Embryonic facial prominence (tissue), 1 donor: ENCODE measurements around the gene SFSWAP.
"Not testable (repeated sequence)": the region's sequence is repeated elsewhere in the genome, so short reads cannot be mapped to it uniquely, and the experiment has no call there.

Experiments
- DNase-seq: peaks from one replicate; pipeline ENCODE4 v3.0.0-alpha.2; 2016; ENCODE audit errors: extremely low spot score

SFSWAP gene

GRCh38 chr12:131758016-131758739, 47.3 kb downstream of the SFSWAP start:
- no peak for DNase-seq

- DNase-seq, result no peak
Observed at GRCh38 chr12:131759176-131759575, 48.3 kb downstream of the SFSWAP start.

DNA sequence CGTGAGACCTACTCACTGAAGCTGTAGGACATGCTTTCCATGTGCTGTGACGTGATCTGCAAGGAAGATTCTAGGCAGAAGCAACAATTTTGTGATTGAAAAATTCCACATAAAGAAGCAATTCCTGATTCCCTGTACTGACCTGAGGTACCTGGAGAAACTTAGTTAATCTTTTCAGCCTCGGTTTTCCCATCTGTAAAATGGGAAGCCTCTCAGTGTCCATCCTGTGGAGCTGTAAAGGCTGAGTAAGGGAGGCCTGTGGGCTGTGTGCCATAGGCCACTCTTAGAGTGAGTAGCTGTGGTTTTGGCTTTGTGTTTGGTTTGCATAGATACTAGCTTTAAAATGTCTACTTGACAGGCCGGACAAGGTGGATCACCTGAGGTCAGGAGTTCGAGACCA, 50.7 kb downstream of the SFSWAP start:
- DNase-seq, result no peak

- DNase-seq, result no peak
Observed at GRCh38 chr12:131764738-131765137, 53.8 kb downstream of the SFSWAP start.

GRCh38 chr12:131765961-131766360, 55.1 kb downstream of the SFSWAP start:
- no peak for DNase-seq

DNA sequence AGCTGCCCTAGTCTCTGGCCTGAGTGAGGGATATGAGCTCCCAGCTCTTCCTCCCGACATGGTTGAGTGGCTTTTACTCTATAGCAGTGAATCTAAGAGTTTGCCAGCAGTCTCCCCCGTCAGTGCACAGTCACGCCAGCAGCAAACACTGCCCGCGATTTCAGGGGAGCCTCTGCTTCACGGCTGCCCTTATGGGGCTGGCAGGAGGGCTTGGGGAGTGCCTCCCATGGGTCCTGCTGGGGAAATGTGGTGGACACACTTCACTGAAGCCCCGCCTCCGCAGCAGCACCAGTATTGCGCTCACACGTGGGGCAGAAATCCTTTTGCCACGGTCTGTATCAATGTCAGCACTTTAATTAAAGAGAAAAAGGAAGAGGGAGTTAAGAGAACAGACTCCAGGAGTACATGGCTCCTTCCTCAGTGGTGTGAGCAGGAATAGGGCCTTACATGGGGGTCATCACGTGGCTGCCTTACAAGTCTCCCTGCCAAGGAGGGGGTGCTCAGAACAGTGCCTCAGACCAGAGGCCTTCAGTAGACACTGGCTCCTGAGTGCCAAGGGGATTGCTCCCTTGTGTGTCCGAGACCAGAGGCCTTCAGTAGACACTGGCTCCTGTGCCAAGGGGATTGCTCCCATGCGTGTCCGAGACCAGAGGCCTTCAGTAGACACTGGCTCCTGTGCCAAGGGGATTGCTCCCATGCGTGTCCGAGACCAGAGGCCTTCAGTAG, 55.7 kb downstream of the SFSWAP start:
- DNase-seq, result no peak

DNA sequence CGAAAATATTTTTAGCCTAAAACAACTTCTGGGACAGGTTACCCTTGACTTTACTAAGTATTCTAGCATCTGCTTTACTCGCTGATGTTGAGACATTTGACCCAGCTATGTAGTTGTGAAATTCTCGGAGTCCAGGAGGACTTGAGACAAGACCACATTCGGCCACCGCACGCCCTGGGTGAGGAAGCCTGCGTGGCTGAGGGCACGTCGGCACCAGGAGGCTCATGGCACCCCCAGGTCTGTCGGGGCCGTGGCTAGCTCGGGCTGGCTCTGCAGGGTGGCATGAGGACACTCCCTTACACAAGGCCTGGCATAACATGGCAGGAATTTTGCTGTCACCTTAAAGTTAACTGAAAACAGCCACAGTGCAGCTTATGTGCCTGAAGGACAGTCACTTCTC, 59.2 kb downstream of the SFSWAP start:
- no peak for DNase-seq

DNA sequence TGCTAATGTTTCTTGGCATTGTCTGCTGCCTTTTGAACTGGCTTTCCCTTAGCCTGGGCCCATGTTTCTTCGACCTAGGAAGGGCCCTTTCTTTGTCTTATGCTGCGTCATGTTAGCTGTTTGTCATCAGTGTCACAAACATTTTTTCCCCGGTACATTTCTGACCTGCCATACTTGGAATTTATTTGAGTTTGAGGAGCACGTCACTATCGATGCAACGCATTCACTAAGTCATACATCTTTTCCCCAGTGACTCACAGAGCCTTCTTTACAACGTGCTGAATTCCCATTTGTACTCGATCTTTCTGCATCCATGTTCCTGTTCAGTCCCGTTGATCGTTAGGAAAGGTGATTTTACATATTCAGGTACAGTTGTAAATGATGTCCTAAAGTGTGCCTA, 61.1 kb downstream of the SFSWAP start:
- DNase-seq, result no peak

DNA sequence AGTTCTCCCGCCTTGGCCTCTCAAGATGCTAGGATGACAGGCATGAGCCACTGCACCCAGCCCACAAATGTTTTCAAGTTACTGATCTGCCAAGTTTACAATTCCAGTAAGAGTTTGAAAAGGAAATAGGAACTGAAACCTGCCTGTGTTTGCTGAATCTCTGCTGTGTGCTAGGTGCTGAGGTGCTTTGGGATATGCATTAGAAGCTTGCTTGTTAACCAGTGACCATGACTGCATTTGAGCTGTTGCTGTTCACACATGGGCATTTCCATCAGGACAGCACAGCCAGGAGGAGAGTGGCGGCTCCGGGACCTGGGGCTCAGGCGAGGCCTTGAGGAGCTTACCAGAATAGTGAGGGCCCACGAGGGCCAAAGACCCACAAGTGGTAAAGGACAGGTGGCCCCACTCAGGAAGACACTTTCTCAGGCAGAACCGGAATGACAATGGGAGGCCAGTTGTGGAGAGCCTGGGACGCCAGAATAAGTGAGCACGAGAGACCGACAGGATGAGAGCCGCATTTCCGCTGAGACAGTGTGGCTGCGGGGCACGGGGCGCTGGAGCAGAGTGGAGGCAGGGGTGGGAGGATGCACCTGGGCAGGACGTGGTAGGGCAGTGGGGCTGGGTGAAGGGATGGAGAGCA, 62.8 kb downstream of the SFSWAP start:
- no peak for DNase-seq

DNA sequence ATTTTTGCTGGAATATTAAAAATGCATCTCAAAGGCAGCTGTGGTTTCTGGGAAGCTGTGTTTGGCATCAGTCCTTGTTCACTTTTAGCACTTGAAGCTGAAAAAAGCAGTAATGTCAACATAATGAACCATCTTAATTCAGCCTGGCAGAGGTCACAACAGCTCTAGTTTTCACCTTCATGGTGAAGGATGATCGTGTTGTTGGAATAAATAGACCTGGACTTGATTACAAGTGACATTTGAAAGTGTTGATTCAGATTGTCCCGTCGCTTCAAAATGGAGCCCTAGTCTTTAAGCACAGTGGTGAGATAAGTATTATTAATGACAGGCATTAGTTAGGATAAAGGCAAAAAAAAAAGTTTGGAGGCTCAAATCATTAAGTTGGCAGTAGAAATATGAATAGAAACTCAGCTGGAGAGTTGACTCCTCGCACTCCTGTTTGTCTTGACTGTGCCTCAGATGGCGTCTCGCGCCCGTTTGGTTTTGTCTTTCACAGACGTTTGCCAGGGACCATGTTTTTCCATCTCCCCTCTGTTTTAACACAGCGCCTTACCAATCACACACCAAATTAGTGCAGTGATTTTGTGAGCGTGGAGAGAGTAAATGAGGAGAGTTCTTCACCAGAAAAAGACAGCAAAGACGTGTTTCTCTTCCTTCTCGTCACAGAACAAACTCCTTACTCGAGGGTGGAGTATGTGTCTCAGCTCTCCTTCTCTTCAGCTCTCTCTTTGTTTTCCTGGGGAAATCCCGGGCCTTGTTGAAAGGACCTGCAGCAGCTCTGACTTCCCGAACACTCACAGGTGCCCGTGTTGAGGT, 63.9 kb downstream of the SFSWAP start:
- no peak for DNase-seq

GRCh38 chr12:131775392-131776236, 64.7 kb downstream of the SFSWAP start:
- no peak for DNase-seq

GRCh38 chr12:131776237-131776889, 65.5 kb downstream of the SFSWAP start:
- DNase-seq, result no peak

- DNase-seq, result not testable (repeated sequence)
Observed at GRCh38 chr12:131777269-131777668, 66.4 kb downstream of the SFSWAP start.

GRCh38 chr12:131779027-131779426, 68.1 kb downstream of the SFSWAP start:
- no peak for DNase-seq

GRCh38 chr12:131782061-131782460, 71.2 kb downstream of the SFSWAP start:
- no peak for DNase-seq

DNA sequence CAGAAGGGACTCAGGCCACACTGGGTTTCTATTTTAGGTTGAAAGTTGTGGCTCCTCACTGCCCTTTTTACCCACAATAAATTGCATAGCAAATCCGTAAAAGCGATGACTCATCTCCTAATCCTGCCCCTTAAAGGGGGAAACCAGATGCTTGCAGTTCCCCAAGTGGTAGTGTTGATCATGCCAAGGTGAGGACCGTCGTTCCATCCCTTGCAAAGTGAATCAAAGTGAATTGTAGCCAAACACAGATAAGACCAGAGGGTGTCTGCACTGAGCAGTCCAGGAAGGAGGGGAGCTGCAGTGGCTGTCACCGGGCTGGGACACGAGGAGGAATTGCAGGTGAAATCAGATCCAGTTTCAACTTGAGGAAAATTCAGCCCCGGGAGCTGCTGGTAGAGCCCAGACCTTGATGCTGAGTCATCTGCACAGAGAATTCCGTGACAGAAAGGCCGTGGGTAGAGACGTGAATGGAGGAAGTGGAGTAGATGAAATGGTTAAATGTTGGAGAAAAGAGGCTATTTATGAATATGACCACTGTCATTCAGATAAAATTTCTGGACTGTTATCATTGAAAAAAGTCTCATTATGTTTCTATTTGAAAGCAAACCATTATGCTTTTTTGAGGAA, 73.1 kb downstream of the SFSWAP start:
- no peak for DNase-seq

DNA sequence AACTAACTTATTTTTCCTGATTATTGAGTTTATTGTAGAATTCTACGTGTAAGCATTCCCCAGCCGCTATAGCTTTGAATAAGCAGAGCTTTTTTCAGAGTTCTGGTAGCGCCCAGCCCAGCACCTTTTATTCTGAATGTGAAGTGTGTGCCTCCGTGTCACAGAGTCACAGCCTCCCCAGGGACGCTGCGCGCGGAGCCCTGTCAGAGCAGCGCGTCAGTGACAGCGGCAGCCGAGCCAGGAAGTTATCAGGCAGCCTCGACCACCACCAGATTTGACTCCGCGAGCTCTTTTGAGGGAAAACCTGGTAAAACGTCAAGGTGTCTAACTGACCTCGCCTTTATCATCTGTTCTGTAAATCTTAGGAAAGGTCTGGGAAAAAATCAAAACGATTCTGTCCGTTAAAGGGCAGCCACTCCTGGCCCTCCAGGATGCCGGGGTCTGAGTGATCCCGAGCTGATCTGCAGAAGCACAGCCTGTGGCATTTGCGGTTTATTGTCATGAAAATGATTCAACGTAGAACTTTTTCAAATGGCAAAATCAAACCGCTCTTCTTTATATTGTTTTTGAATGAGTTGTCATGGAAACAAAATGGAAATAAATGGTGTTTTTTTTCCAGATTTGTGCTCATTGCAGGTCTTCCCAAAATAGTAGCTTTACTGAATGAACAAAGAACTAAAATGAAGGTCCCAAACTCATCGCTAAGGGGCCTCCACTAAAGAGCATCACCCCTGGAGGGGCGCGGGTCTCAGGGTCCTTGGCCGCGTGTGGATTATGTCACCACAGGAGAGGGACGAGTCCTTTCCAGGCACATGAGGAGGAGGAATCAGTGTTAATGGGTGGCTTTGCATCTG, 74.2 kb downstream of the SFSWAP start:
- DNase-seq, result no peak

DNA sequence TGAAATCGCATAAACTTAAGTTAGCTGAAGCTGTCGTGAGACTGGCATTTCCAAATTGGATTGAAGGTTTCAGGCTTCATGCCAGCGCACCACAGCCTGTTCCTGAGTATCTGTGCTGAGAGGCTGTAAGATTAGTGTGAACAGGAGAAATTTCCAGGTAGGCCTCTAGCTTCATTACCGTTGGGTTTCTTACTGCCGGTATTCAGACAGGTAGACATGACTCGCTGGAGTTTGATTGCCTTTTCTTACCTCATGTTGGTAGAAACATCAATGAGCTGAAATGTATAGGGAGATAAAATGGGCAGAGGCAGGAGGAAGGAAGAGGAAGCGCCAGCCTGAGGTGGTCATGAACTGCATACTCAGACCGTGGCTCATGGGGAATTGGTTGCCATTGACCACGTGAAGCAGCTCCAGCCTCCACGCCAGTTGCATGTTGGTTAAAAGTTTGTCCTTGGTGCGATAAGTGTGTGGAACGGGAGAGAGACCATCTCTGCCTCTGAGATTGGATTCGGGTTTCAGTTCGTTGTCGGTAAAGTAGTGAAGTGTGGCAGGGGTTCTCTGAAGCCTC, 75.0 kb downstream of the SFSWAP start:
- DNase-seq, result no peak

DNA sequence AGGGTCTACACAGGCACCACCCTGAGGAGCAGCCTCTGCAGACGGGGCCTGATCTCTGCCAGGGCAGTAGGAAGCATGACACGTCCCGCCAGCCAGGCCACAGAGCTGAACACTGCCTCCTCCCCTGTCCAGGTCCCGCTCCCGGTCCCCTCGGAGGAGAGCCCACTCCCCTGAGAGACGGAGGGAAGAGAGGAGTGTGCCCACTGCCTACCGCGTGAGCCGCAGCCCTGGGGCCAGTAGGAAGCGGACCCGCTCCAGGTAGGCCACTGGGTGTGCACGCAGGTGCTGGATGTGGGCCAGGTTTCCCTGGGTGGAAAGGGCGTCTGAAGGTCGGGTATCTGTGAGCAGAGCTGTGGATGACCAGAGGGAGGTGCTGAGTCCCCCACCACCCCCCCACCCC, 75.4 kb downstream of the SFSWAP start:
- no peak for DNase-seq
